T-helper 22 cell (primary cell): ENCODE data around the gene RHOT2.

ENCODE experiments used
- DNase-seq: peaks from one replicate; pipeline ENCODE4 v3.0.0-alpha.2; 2020; ENCODE audit warnings: low read depth

Gene RHOT2

DNA sequence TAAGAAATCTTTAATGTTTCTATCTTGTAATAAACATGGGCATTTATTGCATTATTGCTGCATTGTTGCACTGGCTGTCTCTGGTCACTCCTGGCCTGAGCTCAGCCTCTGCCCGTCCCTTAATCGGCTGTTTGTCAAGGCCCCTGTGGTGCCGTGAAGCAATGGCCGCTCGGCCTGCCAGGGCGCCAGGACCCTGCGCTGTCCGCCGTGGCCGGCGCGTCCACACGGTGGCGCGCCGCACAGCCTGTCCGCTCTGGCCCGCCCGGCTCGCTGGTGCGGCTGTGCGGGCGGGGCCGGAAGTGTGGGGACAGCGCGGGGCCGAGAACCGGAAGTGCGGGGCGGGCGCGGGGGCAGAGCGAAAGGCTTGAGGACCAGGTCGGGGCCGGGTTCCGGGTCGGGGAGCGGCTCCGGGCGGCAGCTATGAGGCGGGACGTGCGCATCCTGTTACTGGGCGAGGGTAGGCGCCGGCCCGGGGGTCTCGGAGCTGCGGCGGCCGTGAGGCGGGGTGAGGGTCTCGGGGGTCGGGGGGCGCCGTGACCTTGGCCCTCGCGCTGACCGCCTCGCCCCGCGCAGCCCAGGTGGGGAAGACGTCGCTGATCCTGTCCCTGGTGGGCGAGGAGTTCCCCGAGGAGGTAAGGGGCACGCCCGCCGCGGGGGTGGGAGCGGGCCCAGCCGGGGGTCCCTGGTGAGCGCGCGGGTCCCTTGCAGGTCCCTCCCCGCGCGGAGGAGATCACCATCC lies at the start of gene RHOT2:
TSS of gene RHOT2 (plus strand) at position 353 of the 739 bp plus-strand sequence. CDS start at position 421, 68 bp downstream.
- peak; percentile 81 for DNase-seq

- no peak for DNase-seq
Measured at GRCh38 chr16:619476-620100, 48.3 kb upstream of the RHOT2 start.

DNA sequence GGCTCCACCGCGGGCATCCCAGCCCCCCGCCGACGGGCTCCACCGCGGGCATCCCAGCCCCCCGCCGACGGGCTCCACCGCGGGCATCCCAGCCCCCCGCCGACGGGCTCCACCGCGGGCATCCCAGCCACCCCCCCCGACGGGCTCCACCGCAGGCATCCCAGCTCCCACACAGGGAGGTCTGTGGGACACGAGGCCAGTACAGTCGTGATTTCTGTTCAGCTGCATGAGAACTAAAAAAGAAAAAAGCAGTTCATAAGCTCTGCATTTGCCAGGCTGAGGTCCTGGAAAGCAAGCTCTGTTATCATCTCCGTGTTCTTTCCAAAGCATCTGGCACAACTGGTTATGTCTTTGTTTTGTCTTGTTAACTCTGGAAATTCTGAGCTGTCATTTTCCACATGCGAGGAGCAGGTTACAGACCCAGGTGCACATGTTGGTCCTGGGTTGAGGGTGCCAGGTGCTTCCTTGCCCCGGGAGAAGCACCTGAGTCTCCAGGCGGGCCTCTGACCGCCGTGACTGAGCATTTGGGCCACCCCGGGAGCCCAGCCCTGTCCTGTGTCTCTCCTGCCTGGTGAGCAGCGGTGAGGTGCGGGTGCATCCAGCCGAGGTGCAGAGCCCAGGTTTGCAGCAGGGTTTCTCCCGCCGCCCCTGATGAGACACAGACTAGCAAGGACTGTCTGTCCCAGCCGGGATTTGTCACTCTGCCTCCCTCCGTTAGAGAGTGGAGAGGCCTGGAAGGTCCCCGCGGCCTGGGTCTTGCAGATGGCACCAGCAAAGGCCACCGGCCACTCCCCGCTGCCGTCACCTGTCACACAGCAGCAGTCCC lies 47.0 kb upstream of the RHOT2 start:
- no peak for DNase-seq

DNA sequence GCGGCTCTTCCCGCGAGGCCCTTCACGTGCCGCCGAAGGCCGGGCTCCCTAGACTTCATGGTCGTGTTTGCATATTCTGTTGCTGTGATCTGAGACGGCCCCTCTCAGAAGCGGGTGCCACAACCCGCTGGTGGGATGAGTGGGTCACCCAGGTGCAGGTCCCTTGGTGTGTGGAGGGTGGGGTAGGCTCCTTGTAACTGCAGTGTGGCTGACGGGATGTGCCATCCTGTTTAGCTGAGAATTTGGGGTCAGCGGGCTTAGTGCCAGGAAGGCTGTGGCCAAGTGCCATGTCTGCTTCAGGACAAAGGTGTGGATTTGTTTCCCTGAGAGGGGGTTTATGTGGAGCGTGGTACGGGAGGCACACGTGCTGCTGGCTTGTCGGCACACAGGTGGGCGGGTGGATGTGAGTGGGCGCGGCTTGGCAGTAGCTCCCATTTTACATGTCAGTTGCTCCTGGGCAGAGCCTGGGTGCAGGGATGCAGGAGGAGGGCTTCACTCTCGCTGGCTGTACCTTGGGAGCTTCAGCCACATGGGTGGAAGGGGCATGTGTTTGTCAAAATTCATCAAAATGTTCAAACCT lies 46.3 kb upstream of the RHOT2 start:
- DNase-seq = no peak

GRCh38 chr16:622920-623280 lies 45.0 kb upstream of the RHOT2 start:
- DNase-seq = no peak

DNA sequence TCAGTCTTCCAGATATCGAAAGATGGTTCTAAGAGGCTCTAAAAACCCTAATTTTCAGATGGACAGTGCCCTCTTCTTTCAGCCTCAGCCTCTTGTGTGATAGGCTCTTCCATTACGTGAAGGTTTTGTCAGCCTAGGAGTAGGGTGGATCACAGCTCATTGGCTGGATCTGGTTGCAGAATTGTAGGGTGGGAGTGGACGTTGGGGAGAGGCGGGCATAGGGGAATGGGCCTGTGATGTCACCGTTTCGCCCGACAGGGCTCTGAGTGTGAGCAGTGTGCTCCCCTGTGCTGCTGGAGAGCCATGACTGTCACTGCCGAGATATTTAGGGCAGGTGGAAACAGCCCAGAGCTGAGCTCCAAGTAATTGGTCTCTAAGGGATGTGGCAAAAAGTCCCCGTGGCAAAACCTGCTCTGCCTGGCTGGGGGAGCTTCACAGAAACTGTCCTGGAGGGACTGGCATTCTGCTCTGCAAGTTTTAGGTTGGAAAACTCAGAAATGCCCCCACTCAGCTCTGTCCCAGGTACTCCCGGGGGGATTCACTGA lies 43.3 kb upstream of the RHOT2 start:
- no peak for DNase-seq

DNA sequence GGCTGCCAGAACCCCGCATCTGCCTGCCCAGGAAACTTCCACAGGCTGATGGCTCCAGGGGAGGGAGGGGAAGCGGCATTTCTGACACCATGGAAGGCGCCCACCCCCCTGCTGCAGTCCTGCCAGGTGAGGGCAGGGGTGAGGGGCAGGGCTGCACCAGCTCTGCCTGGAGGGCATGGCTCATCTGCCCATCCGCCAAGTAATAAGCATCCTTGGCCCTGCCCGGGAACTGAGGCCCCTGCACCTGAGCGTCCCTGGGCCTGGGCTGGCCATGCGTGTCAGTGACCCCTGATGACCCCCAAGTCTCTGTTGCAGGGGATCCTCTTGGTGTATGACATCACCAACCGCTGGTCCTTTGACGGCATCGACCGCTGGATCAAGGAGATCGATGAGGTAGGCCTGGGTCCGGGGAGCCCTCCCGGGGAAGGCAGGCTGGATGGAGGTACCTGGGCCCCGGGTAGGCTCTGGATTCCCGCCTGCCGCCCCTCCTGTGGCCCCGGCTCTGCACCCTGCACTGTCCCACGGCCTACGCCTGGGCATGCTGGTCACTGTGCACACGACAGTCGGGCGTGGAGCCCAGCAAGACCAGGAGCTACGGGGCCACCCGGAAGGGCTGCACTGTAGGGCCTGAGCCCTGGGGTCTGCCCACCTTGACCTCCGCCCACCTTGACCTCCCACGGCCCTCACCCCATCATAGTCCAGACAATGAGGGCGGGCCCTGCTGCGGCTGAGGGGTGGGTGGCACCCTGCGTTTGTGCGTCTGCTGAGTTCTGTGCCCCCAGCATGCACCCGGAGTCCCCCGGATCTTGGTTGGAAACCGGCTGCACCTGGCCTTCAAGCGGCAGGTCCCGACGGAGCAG lies 42.6 kb upstream of the RHOT2 start:
- DNase-seq = no peak

GRCh38 chr16:625977-626765 lies 41.8 kb upstream of the RHOT2 start:
- no peak for DNase-seq

DNA sequence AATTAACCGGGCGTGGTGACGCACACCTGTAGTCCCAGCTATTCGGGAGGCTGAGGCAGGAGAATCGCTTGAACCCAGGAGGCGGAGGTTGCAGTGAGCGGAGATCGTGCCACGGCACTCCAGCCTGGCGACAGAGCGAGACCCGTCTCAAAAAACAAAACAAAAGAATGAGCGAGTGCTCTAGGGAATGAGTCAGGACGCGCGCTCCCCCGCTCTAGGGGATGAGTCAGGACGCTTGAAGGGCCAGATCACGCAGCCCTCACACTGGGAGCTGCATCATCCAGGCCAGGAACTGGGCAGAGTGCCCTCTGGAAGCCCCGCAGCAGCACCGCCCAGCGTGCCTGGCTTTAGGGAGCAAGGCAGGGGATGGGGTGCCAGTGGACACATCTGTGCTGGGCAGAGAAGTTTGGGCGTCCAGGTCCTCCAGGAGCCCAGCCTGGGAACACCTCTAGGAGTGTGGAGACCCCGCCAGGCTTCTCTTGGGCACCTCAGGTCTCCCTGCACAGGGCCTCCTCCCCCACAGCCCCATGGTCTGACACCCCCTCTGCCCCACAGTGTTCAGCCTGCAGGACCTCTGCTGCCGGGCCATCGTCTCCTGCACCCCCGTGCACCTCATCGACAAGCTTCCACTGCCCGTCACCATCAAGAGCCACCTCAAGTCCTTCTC lies 41.0 kb upstream of the RHOT2 start:
- DNase-seq = no peak

GRCh38 chr16:627454-628239 lies 40.3 kb upstream of the RHOT2 start:
- no peak for DNase-seq

GRCh38 chr16:628321-629061 lies 39.4 kb upstream of the RHOT2 start:
- no peak for DNase-seq

GRCh38 chr16:629185-629832 lies 38.6 kb upstream of the RHOT2 start:
- DNase-seq = no peak

GRCh38 chr16:629833-630248 lies 38.1 kb upstream of the RHOT2 start:
- no peak for DNase-seq

GRCh38 chr16:630249-630814 lies 37.6 kb upstream of the RHOT2 start:
- no peak for DNase-seq

GRCh38 chr16:630815-631405 lies 37.0 kb upstream of the RHOT2 start, which contains the start of gene WFIKKN1:
WFIKKN1 (plus strand) TSS chr16:630985; CDS start chr16:631254, 269 bp downstream.
- no peak for DNase-seq

DNA sequence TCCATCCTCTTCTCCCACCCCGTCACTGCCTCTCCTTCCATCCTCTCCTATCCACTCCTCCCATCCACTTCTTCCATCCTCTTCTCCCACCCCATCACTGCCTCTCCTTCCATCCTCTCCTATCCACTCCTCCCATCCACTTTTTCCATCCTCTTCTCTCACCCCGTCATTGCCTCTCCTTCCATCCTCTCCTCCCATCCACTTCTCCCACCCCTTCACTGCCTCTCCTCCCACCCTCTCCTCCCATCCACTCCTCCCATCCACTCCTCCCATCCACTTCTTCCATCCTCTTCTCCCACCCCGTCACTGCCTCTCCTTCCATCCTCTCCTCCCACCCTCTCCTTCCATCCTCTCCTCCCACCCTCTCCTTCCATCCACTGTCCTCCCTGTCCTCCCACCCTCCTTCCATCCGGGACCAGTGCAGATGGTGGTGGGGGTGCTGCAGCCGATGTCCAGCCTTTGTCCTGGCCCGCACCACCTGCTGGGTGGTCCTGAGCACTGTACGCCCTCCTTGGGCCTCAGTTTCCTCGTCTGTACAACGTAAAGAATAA lies 36.0 kb upstream of the RHOT2 start:
- DNase-seq = no peak
